ENCODE results near the gene APOBEC3H.

The APOBEC3H gene

GRCh38 chr22:39144101-39144767, 47.2 kb downstream of the APOBEC3H start:
- no peak for TF ChIP-seq CTCF (conservative IDR thresholded peaks at IDR 0.05; ENCODE audit: low read depth, low read length)
- peak; percentile 65 for DNase-seq (ENCODE audit: low read depth)
- peak overlapping the region; percentile 72 for H3K4me3 ChIP-seq (ENCODE audit: low read depth, low read length)

- DNase-seq (ENCODE audit: low read depth), result no peak
- no peak for TF ChIP-seq CTCF (conservative IDR thresholded peaks at IDR 0.05; ENCODE audit: low read depth, low read length)
- H3K4me3 ChIP-seq (ENCODE audit: low read depth, low read length), result no peak overlapping the region
Measured at GRCh38 chr22:39146256-39147101, 49.4 kb downstream of the APOBEC3H start.

- no peak for TF ChIP-seq CTCF (conservative IDR thresholded peaks at IDR 0.05; ENCODE audit: low read depth, low read length)
- H3K4me3 ChIP-seq (ENCODE audit: low read depth, low read length), result no peak overlapping the region
- no peak for DNase-seq (ENCODE audit: low read depth)
Measured at GRCh38 chr22:39147335-39148025, 50.4 kb downstream of the APOBEC3H start.

GRCh38 chr22:39148026-39148726, 51.1 kb downstream of the APOBEC3H start:
- TF ChIP-seq CTCF (conservative IDR thresholded peaks at IDR 0.05; ENCODE audit: low read depth, low read length), result no peak
- H3K4me3 ChIP-seq (ENCODE audit: low read depth, low read length), result no peak overlapping the region
- DNase-seq (ENCODE audit: low read depth), result no peak

GRCh38 chr22:39148727-39149535, 51.9 kb downstream of the APOBEC3H start:
- DNase-seq (ENCODE audit: low read depth), result peak; percentile 32
- no peak for TF ChIP-seq CTCF (conservative IDR thresholded peaks at IDR 0.05; ENCODE audit: low read depth, low read length)
- H3K4me3 ChIP-seq (ENCODE audit: low read depth, low read length), result no peak overlapping the region
